SK-N-MC (cell line): Measurements from ENCODE around the gene CR1L.
"Not testable (repeated sequence)": the region's sequence is repeated elsewhere in the genome, so short reads cannot be mapped to it uniquely, and the experiment has no call there.

Experiments
- EZH2 ChIP-seq: fragments of 200-600 bp; sonication (generic); IDR thresholded peaks from one replicate; pipeline ENCODE4 v1.6.1; 2017; ENCODE audit warnings: antibody characterized with exemption
- POLR2AphosphoS5 ChIP-seq: IDR thresholded peaks from 2 replicates; pipeline ENCODE4 v1.6.1; 2012; ENCODE audit warnings: mild to moderate bottlenecking, low read depth, low read length, borderline replicate concordance

- not testable (repeated sequence) for TF ChIP-seq EZH2, POLR2AphosphoS5
Observed at GRCh38 chr1:207708004-207708403, 63.1 kb downstream of the CR1L start.
